SU-DHL-6 (cell line): Measurements from ENCODE around the gene FES.

Source experiments
- H2AFZ ChIP-seq: fragments of 200-600 bp; sonication (generic); 2 replicates; pipeline ENCODE4 v1.6.1; 2014; ENCODE audit warnings: low read depth, mild to moderate bottlenecking, moderate library complexity, mixed read lengths, antibody characterized with exemption, low read length; ENCODE audit not compliant: severe bottlenecking
- H3F3A ChIP-seq: fragments of 200-600 bp; shearing (Covaris generic); 2 replicates; pipeline ENCODE4 v1.6.0; 2016; ENCODE audit warnings: antibody characterized with exemption, mild to moderate bottlenecking; ENCODE audit not compliant: insufficient read depth
- H3K27ac ChIP-seq: fragments of 200-600 bp; sonication (generic); 2 replicates; pipeline ENCODE4 v1.5.1; 2016; ENCODE audit warnings: low read depth, mild to moderate bottlenecking, low read length, moderate library complexity, mixed read lengths
- H3K27me3 ChIP-seq: fragments of 200-600 bp; sonication (generic), shearing (Covaris generic); 2 replicates; pipeline ENCODE4 v1.6.0; 2014; ENCODE audit warnings: mild to moderate bottlenecking, low read length
- H3K36me3 ChIP-seq: fragments of 200-600 bp; sonication (generic); 2 replicates; pipeline ENCODE4 v1.6.1; 2014; ENCODE audit warnings: mild to moderate bottlenecking, low read length, mixed read lengths
- H3K4me2 ChIP-seq: fragments of 300-600, 200-600 bp; shearing (Covaris generic), sonication (generic); 2 replicates; pipeline ENCODE4 v1.6.0; 2014; ENCODE audit warnings: low read length, low read depth, mild to moderate bottlenecking; ENCODE audit not compliant: poor library complexity, severe bottlenecking
- H3K4me3 ChIP-seq: fragments of 200-600 bp; sonication (generic); 2 replicates; pipeline ENCODE4 v1.5.1; 2014; ENCODE audit warnings: antibody characterized with exemption, low read length, mild to moderate bottlenecking, mixed read lengths; ENCODE audit not compliant: insufficient read depth, poor library complexity, severe bottlenecking
- H3K79me2 ChIP-seq: fragments of 200-600 bp; sonication (generic); 2 replicates; pipeline ENCODE4 v1.6.1; 2014; ENCODE audit warnings: mild to moderate bottlenecking, low read length, moderate library complexity; ENCODE audit not compliant: insufficient read depth
- H3K9ac ChIP-seq: fragments of 200-600 bp; sonication (generic); 2 replicates; pipeline ENCODE4 v1.7.0; 2014; ENCODE audit warnings: mild to moderate bottlenecking, low read length
- H3K9me2 ChIP-seq: fragments of 200-600 bp; sonication (generic); replicated peaks from 2 replicates; pipeline ENCODE4 v1.6.1; 2014; ENCODE audit warnings: low read length; ENCODE audit not compliant: insufficient read depth
- H3K9me3 ChIP-seq: fragments of 200-600 bp; sonication (generic); 2 replicates; pipeline ENCODE4 v1.6.1; 2014; ENCODE audit warnings: low read length, mixed read lengths; ENCODE audit not compliant: insufficient read depth
- H4K20me1 ChIP-seq: fragments of 200-600 bp; sonication (generic); 2 replicates; pipeline ENCODE4 v1.6.1; 2014; ENCODE audit warnings: low read depth, mild to moderate bottlenecking, antibody characterized with exemption, low read length, moderate library complexity, mixed read lengths
- EZH2phosphoT487 ChIP-seq: fragments of 200-600 bp; sonication (generic), shearing (Covaris generic); conservative IDR thresholded peaks from 2 replicates; pipeline ENCODE4 v1.6.1; 2018; ENCODE audit warnings: mild to moderate bottlenecking, antibody characterized with exemption, low read length, moderate library complexity, mixed read lengths
- TF ChIP-seq, protein P1 (sequence below): fragments of 200-600 bp; sonication (generic); IDR thresholded peaks from one replicate; pipeline ENCODE4 v1.5.1; 2017; ENCODE audit warnings: antibody characterized with exemption, mild to moderate bottlenecking, low read length, moderate library complexity; ENCODE audit not compliant: insufficient read depth, poor library complexity, severe bottlenecking

FES gene

DNA sequence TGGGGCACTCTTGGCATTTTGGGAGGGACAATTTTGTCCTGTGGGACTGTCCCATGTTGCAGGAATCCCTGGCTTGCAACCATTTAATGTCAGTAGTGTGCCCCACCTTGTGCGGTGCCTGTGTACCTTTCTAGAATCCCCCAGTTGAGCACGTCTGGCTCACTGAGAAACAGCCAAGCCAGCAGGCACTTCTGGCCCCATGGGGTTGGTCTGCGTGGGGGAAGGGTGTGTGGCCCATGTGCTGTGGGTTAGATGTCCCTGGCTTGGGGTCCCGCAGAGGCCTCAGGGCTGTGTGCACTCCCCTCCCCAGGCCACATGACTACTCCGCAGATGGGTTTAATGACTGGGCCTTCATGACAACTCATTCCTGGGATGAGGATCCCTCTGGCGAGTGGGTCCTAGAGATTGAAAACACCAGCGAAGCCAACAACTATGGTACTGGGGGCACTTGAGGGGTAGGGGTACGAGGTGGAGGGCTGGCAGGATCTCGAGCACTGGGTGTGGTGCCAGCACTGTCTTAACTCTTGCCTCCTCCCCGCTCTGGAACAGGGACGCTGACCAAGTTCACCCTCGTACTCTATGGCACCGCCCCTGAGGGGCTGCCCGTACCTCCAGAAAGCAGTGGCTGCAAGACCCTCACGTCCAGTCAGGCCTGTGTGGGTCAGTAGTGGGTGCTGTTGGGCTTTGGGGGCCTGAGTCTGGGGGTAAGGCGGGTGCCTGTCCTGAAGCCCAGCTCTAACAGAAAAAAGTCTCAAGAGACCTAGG is 3.7 kb upstream of the FES start:
- no peaks in the 10 kb centered on the region for H3K27me3 ChIP-seq
- H2AFZ ChIP-seq = no peak overlapping the region
- no peaks in the 10 kb centered on the region for H3K9me2 ChIP-seq
- H3K4me3 ChIP-seq = no peak overlapping the region
- no peaks in the 10 kb centered on the region for H3K36me3 ChIP-seq
- H3F3A ChIP-seq = no peaks in the 10 kb centered on the region
- H3K9me3 ChIP-seq = no peaks in the 10 kb centered on the region
- no peaks in the 10 kb centered on the region for H3K79me2 ChIP-seq
- no peak overlapping the region for H3K4me2 ChIP-seq
- H3K27ac ChIP-seq = no peak overlapping the region
- H4K20me1 ChIP-seq = no peaks in the 10 kb centered on the region
- no peak for TF ChIP-seq EZH2phosphoT487
- TF ChIP-seq, protein P1, sequence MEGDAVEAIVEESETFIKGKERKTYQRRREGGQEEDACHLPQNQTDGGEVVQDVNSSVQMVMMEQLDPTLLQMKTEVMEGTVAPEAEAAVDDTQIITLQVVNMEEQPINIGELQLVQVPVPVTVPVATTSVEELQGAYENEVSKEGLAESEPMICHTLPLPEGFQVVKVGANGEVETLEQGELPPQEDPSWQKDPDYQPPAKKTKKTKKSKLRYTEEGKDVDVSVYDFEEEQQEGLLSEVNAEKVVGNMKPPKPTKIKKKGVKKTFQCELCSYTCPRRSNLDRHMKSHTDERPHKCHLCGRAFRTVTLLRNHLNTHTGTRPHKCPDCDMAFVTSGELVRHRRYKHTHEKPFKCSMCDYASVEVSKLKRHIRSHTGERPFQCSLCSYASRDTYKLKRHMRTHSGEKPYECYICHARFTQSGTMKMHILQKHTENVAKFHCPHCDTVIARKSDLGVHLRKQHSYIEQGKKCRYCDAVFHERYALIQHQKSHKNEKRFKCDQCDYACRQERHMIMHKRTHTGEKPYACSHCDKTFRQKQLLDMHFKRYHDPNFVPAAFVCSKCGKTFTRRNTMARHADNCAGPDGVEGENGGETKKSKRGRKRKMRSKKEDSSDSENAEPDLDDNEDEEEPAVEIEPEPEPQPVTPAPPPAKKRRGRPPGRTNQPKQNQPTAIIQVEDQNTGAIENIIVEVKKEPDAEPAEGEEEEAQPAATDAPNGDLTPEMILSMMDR = no peak
- H3K9ac ChIP-seq = no peak overlapping the region

DNA sequence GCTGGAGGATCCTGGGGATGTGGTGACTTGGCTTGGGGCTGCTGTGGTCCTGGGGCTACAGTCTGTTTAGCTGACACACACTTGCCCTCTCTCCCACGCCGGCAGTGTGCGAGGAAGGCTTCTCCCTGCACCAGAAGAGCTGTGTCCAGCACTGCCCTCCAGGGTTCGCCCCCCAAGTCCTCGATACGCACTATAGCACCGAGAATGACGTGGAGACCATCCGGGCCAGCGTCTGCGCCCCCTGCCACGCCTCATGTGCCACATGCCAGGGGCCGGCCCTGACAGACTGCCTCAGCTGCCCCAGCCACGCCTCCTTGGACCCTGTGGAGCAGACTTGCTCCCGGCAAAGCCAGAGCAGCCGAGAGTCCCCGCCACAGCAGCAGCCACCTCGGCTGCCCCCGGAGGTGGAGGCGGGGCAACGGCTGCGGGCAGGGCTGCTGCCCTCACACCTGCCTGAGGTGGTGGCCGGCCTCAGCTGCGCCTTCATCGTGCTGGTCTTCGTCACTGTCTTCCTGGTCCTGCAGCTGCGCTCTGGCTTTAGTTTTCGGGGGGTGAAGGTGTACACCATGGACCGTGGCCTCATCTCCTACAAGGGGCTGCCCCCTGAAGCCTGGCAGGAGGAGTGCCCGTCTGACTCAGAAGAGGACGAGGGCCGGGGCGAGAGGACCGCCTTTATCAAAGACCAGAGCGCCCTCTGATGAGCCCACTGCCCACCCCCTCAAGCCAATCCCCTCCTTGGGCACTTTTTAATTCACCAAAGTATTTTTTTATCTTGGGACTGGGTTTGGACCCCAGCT is 2.9 kb upstream of the FES start:
- no peaks in the 10 kb centered on the region for H3K9me2 ChIP-seq
- H3K36me3 ChIP-seq = no peaks in the 10 kb centered on the region
- H3K79me2 ChIP-seq = no peaks in the 10 kb centered on the region
- TF ChIP-seq EZH2phosphoT487 = no peak
- TF ChIP-seq, protein P1 = no peak
- no peak overlapping the region for H3K4me3 ChIP-seq
- H3K4me2 ChIP-seq = no peak overlapping the region
- no peaks in the 10 kb centered on the region for H3K9me3 ChIP-seq
- H3F3A ChIP-seq = no peaks in the 10 kb centered on the region
- no peak overlapping the region for H3K27ac ChIP-seq
- H4K20me1 ChIP-seq = no peaks in the 10 kb centered on the region
- H2AFZ ChIP-seq = no peak overlapping the region
- H3K27me3 ChIP-seq = no peaks in the 10 kb centered on the region
- H3K9ac ChIP-seq = no peak overlapping the region

DNA sequence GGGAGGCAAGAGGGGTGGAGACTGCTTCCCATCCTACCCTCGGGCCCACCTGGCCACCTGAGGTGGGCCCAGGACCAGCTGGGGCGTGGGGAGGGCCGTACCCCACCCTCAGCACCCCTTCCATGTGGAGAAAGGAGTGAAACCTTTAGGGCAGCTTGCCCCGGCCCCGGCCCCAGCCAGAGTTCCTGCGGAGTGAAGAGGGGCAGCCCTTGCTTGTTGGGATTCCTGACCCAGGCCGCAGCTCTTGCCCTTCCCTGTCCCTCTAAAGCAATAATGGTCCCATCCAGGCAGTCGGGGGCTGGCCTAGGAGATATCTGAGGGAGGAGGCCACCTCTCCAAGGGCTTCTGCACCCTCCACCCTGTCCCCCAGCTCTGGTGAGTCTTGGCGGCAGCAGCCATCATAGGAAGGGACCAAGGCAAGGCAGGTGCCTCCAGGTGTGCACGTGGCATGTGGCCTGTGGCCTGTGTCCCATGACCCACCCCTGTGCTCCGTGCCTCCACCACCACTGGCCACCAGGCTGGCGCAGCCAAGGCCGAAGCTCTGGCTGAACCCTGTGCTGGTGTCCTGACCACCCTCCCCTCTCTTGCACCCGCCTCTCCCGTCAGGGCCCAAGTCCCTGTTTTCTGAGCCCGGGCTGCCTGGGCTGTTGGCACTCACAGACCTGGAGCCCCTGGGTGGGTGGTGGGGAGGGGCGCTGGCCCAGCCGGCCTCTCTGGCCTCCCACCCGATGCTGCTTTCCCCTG is 2.2 kb upstream of the FES start:
- Histone ChIP-seq H3F3A (no peaks in the 10 kb centered on the region), H3K9me2 (no peaks in the 10 kb centered on the region), H3K36me3 (no peaks in the 10 kb centered on the region), H3K27me3 (no peaks in the 10 kb centered on the region), H3K9ac (no peak overlapping the region), H2AFZ (no peak overlapping the region), H3K4me3 (no peak overlapping the region), H4K20me1 (no peaks in the 10 kb centered on the region), H3K79me2 (no peaks in the 10 kb centered on the region), H3K4me2 (no peak overlapping the region), H3K27ac (no peak overlapping the region), H3K9me3 (no peaks in the 10 kb centered on the region)
- no peak for TF ChIP-seq EZH2phosphoT487
- TF ChIP-seq, protein P1 = no peak
